ENCODE measurements around the gene MED31. TPM values are rescaled to one million over a fixed set of nuclear protein-coding genes. Genes with fewer than 3 reads are reported as not detected.
"Not testable (repeated sequence)": the region's sequence is repeated elsewhere in the genome, so short reads cannot be mapped to it uniquely, and the experiment has no call there.

Gene MED31
- total RNA-seq, 1 experiment from 2014 or later = 18.8 TPM

- no peaks in the 10 kb centered on the region for H3K9me3 ChIP-seq (ENCODE audit: low read length)
- H3K4me1 ChIP-seq (ENCODE audit: insufficient read depth, low read length) = peaks cover 30% of the 10 kb centered on the region
- no peaks in the 10 kb centered on the region for H3K27me3 ChIP-seq (ENCODE audit: low read length)
- DNase-seq (no peak), ATAC-seq (no peak)
- H3K79me2 ChIP-seq (ENCODE audit: low read length) = no peaks in the 10 kb centered on the region
- no peak overlapping the region for H3K27ac ChIP-seq (ENCODE audit: low read length)
- POLR2A ChIA-PET (ENCODE audit: unreplicated experiment) = no interaction called here
- no peaks in the 10 kb centered on the region for H3F3A ChIP-seq (ENCODE audit: low read length, unreplicated experiment)
- intact Hi-C loops (cut with micrococcal nuclease) = loop anchor here (1.0 to 5.0 kb wide), 3 partner anchors 55 to 356 kb away; partner anchors contain the start of gene BCL6B
- no peak overlapping the region for H3K4me2 ChIP-seq (ENCODE audit: low read length)
- no peak overlapping the region for H2AFZ ChIP-seq (ENCODE audit: low read length)
- CTCF ChIA-PET = interaction anchor here (0.6 kb wide), 2 partner anchors 33 to 177 kb away, joined by 3 read pairs; no protein-coding TSS in a partner anchor
- no peak overlapping the region for H3K4me3 ChIP-seq (ENCODE audit: low read length)
- no peak overlapping the region for H3K9ac ChIP-seq (ENCODE audit: low read length)
- H3K36me3 ChIP-seq (ENCODE audit: low read depth, low read length) = no peaks in the 10 kb centered on the region
- H3K9me2 ChIP-seq (replicated peaks; ENCODE audit: low read length) = no peaks in the 10 kb centered on the region
- TF ChIP-seq EZH2phosphoT487 (IDR thresholded peaks at IDR 0.05; ENCODE audit: borderline replicate concordance, low read length) = no peak
- no peak for TF ChIP-seq EZH2 (IDR thresholded peaks at IDR 0.05; ENCODE audit: low read length, unreplicated experiment)
- TF ChIP-seq CTCF (conservative IDR thresholded peaks at IDR 0.05; ENCODE audit: low read depth, low read length) = no peak
- H4K20me1 ChIP-seq (ENCODE audit: low read length) = no peaks in the 10 kb centered on the region
- BruUV-seq (replicated peaks) = no TSS peak
Observed at GRCh38 chr17:6666557-6666956, 15.2 kb upstream of the MED31 start.

- TF ChIP-seq EZH2phosphoT487 (IDR thresholded peaks at IDR 0.05; ENCODE audit: borderline replicate concordance, low read length) (no peak), CTCF (conservative IDR thresholded peaks at IDR 0.05; ENCODE audit: low read depth, low read length) (peak; percentile 90)
- Histone ChIP-seq H3K36me3 (ENCODE audit: low read depth, low read length) (no peaks in the 10 kb centered on the region), H3K4me2 (ENCODE audit: low read length) (no peak overlapping the region), H3K4me3 (ENCODE audit: low read length) (no peak overlapping the region), H3K9ac (ENCODE audit: low read length) (no peak overlapping the region), H2AFZ (ENCODE audit: low read length) (no peak overlapping the region), H4K20me1 (ENCODE audit: low read length) (no peaks in the 10 kb centered on the region), H3F3A (ENCODE audit: low read length, unreplicated experiment) (no peaks in the 10 kb centered on the region), H3K27me3 (ENCODE audit: low read length) (no peaks in the 10 kb centered on the region), H3K79me2 (ENCODE audit: low read length) (no peaks in the 10 kb centered on the region), H3K27ac (ENCODE audit: low read length) (no peak overlapping the region), H3K4me1 (ENCODE audit: insufficient read depth, low read length) (peaks cover 25% of the 10 kb centered on the region), H3K9me2 (replicated peaks; ENCODE audit: low read length) (no peaks in the 10 kb centered on the region), H3K9me3 (ENCODE audit: low read length) (no peaks in the 10 kb centered on the region)
- ATAC-seq (peak; percentile 71), DNase-seq (peak; percentile 84)
- CTCF ChIA-PET = interaction anchor here (0.6 kb wide), 2 partner anchors 33 to 178 kb away, joined by 3 read pairs; no protein-coding TSS in a partner anchor
- no TSS peak for BruUV-seq (replicated peaks)
- POLR2A ChIA-PET (ENCODE audit: unreplicated experiment) = no interaction called here
- intact Hi-C loops (cut with micrococcal nuclease) = loop anchor here (1.0 to 5.0 kb wide), 3 partner anchors 55 to 356 kb away; partner anchors contain the start of gene BCL6B
Observed at GRCh38 chr17:6666077-6666521, 14.7 kb upstream of the MED31 start.

- DNase-seq; POLR2A ChIA-PET (ENCODE audit: unreplicated experiment); intact Hi-C loops (cut with micrococcal nuclease); CTCF ChIA-PET; H2AFZ ChIP-seq (ENCODE audit: low read length); H3K4me3 ChIP-seq (ENCODE audit: low read length); H3K79me2 ChIP-seq (ENCODE audit: low read length); H3K4me2 ChIP-seq (ENCODE audit: low read length); H3K27me3 ChIP-seq (ENCODE audit: low read length); BruUV-seq (replicated peaks); H3K36me3 ChIP-seq (ENCODE audit: low read depth, low read length); H3K4me1 ChIP-seq (ENCODE audit: insufficient read depth, low read length); H3K9ac ChIP-seq (ENCODE audit: low read length); H3K9me3 ChIP-seq (ENCODE audit: low read length); ATAC-seq; H3K27ac ChIP-seq (ENCODE audit: low read length); H4K20me1 ChIP-seq (ENCODE audit: low read length); H3F3A ChIP-seq (ENCODE audit: low read length, unreplicated experiment); H3K9me2 ChIP-seq (replicated peaks; ENCODE audit: low read length): not testable (repeated sequence)
Observed at GRCh38 chr17:6663200-6663599, 11.8 kb upstream of the MED31 start.

Data from PC-3 (cell line).